SK-N-SH treated with all-trans-retinoic acid at 6 μM for 48 hours (cell line): Measurements from ENCODE around the gene SRXN1.

ENCODE experiments used
- ATAC-seq: fragments of 200-7000 bp; cut with Tn5 transposase; 3 replicates; pipeline ENCODE4 v1.9.1; 2020; ENCODE audit warnings: mild to moderate bottlenecking, moderate library complexity
- ARNTL ChIP-seq: fragments of 450-650 bp; formaldehyde crosslinking; IDR thresholded peaks from 2 replicates; pipeline ENCODE4 v1.5.0; 2020; ENCODE audit warnings: low read depth, mild to moderate bottlenecking, moderate library complexity, borderline replicate concordance
- BACH2 ChIP-seq: fragments of 250-450 bp; sonication (Bioruptor Pico); IDR thresholded peaks from 2 replicates; pipeline ENCODE4 v1.9.0; 2021; ENCODE audit warnings: mild to moderate bottlenecking, borderline replicate concordance
- CREB5 ChIP-seq: fragments of 250-450 bp; sonication (Bioruptor Pico); IDR thresholded peaks from 2 replicates; pipeline ENCODE4 v1.5.1; 2020; ENCODE audit warnings: low read depth, mild to moderate bottlenecking, moderate library complexity
- CSRNP3 ChIP-seq: fragments of 250-450 bp; sonication (Bioruptor Pico); IDR thresholded peaks from 2 replicates; pipeline ENCODE4 v1.5.1; 2021; ENCODE audit warnings: mild to moderate bottlenecking, moderate library complexity
- ESRRG ChIP-seq: fragments of 250-450 bp; sonication (Bioruptor Pico); IDR thresholded peaks from 2 replicates; pipeline ENCODE4 v1.6.1; 2021; ENCODE audit warnings: mild to moderate bottlenecking
- GLIS3 ChIP-seq: fragments of 250-450 bp; sonication (Bioruptor Pico); IDR thresholded peaks from 2 replicates; pipeline ENCODE4 v1.5.0; 2020; ENCODE audit warnings: mild to moderate bottlenecking, moderate library complexity
- ISL1 ChIP-seq: fragments of 250-450 bp; sonication (Bioruptor Pico); IDR thresholded peaks from 2 replicates; pipeline ENCODE4 v2.1.2; 2022; ENCODE audit warnings: mild to moderate bottlenecking, moderate library complexity
- OSR1 ChIP-seq: fragments of 250-450 bp; sonication (Bioruptor Pico); IDR thresholded peaks from 2 replicates; pipeline ENCODE4 v1.8.0; 2022; ENCODE audit warnings: moderate library complexity, mild to moderate bottlenecking, inconsistent platforms
- PATZ1 ChIP-seq: fragments of 250-450 bp; sonication (Bioruptor Pico); IDR thresholded peaks from 2 replicates; pipeline ENCODE4 v1.8.0; 2020; ENCODE audit warnings: mild to moderate bottlenecking, moderate library complexity, borderline replicate concordance
- PPARA ChIP-seq: fragments of 250-450 bp; sonication (Bioruptor Pico); IDR thresholded peaks from 2 replicates; pipeline ENCODE4 v1.5.0; 2020; ENCODE audit warnings: mild to moderate bottlenecking, borderline replicate concordance
- RARB ChIP-seq: fragments of 250-450 bp; sonication (Bioruptor Pico); IDR thresholded peaks from 2 replicates; pipeline ENCODE4 v1.8.0; 2021; ENCODE audit warnings: mild to moderate bottlenecking, moderate library complexity
- SNAI2 ChIP-seq: fragments of 250-450 bp; sonication (Bioruptor Pico); IDR thresholded peaks from 2 replicates; pipeline ENCODE4 v1.5.0; 2020; ENCODE audit warnings: mild to moderate bottlenecking, moderate library complexity
- TCF4 ChIP-seq: fragments of 250-450 bp; sonication (Bioruptor Pico); IDR thresholded peaks from 2 replicates; pipeline ENCODE4 v1.8.0; 2021; ENCODE audit warnings: mild to moderate bottlenecking, moderate library complexity, borderline replicate concordance
- TSHZ2 ChIP-seq: fragments of 250-450 bp; sonication (Bioruptor Pico); IDR thresholded peaks from 2 replicates; pipeline ENCODE4 v1.5.0; 2020; ENCODE audit warnings: mild to moderate bottlenecking, moderate library complexity
- ZC3H10 ChIP-seq: fragments of 250-450 bp; sonication (Bioruptor Pico); IDR thresholded peaks from 2 replicates; pipeline ENCODE4 v1.5.1; 2021; ENCODE audit warnings: mild to moderate bottlenecking, moderate library complexity
- ZFP3 ChIP-seq: fragments of 250-450 bp; sonication (Bioruptor Pico); IDR thresholded peaks from 2 replicates; pipeline ENCODE4 v1.5.0; 2020; ENCODE audit warnings: mild to moderate bottlenecking, moderate library complexity
- ZFP30 ChIP-seq: fragments of 450-650 bp; formaldehyde crosslinking; IDR thresholded peaks from 2 replicates; pipeline ENCODE4 v1.5.0; 2022; ENCODE audit warnings: mild to moderate bottlenecking, moderate library complexity
- ZNF565 ChIP-seq: fragments of 450-650 bp; formaldehyde crosslinking; conservative IDR thresholded peaks from 2 replicates; pipeline ENCODE4 v1.5.0; 2020; ENCODE audit warnings: low read depth, mild to moderate bottlenecking, moderate library complexity
- ZNF70 ChIP-seq: fragments of 450-650 bp; formaldehyde crosslinking; IDR thresholded peaks from 2 replicates; pipeline ENCODE4 v1.5.0; 2020; ENCODE audit warnings: mild to moderate bottlenecking, moderate library complexity
- ZNF8 ChIP-seq: fragments of 450-650 bp; formaldehyde crosslinking; IDR thresholded peaks from 2 replicates; pipeline ENCODE4 v1.5.0; 2020; ENCODE audit warnings: mild to moderate bottlenecking, moderate library complexity

SRXN1 gene

GRCh38 chr20:650954-651353 lies 2.0 kb downstream of the SRXN1 start:
- TF ChIP-seq ISL1 (CRISPR knock-in tag) (no peak), SNAI2 (no peak), TCF4 (CRISPR knock-in tag) (no peak), PPARA (CRISPR knock-in tag) (no peak), ZNF8 (CRISPR knock-in tag) (no peak), ZFP30 (CRISPR knock-in tag) (no peak), CREB5 (CRISPR knock-in tag) (no peak), CSRNP3 (CRISPR knock-in tag) (no peak), ZNF565 (no peak), ZNF70 (CRISPR knock-in tag) (no peak), PATZ1 (no peak), ESRRG (CRISPR knock-in tag) (no peak), ZC3H10 (CRISPR knock-in tag) (no peak)
- ATAC-seq, result no peak

GRCh38 chr20:650281-650680 lies 2.7 kb downstream of the SRXN1 start:
- ATAC-seq, result no peak
- TF ChIP-seq BACH2 (no peak), ISL1 (CRISPR knock-in tag) (no peak), ZNF70 (CRISPR knock-in tag) (no peak), RARB (CRISPR knock-in tag) (no peak), CREB5 (CRISPR knock-in tag) (no peak), TSHZ2 (CRISPR knock-in tag) (no peak), SNAI2 (no peak), ZNF565 (no peak), PATZ1 (no peak), PPARA (CRISPR knock-in tag) (no peak), ARNTL (CRISPR knock-in tag) (no peak), TCF4 (CRISPR knock-in tag) (no peak), ZFP3 (CRISPR knock-in tag) (no peak), ZC3H10 (CRISPR knock-in tag) (no peak), ESRRG (CRISPR knock-in tag) (no peak), GLIS3 (CRISPR knock-in tag) (no peak), ZFP30 (CRISPR knock-in tag) (no peak), OSR1 (CRISPR knock-in tag) (no peak)
